GM18870 (cell line): ENCODE data around the gene PYCR2.
A peak's percentile ranks its signal among the peaks of the same experiment; 100 is the strongest.
"Not testable (repeated sequence)": the region's sequence is repeated elsewhere in the genome, so short reads cannot be mapped to it uniquely, and the experiment has no call there.

Experiments used
- ATAC-seq: cut with Tn5 transposase; IDR thresholded peaks from one replicate; pipeline ENCODE4 v1.9.1; 2021; ENCODE audit warnings: moderate library complexity; ENCODE audit not compliant: unreplicated experiment

PYCR2 gene

GRCh38 chr1:225892307-225892706 is 31.7 kb downstream of the PYCR2 start:
- ATAC-seq, result no peak

- no peak for ATAC-seq
Observed at GRCh38 chr1:225891229-225891972, 32.6 kb downstream of the PYCR2 start.

- ATAC-seq, result no peak
Observed at GRCh38 chr1:225890346-225891228, 33.5 kb downstream of the PYCR2 start.

- ATAC-seq, result no peak
Observed at GRCh38 chr1:225889743-225890142, 34.3 kb downstream of the PYCR2 start.

- ATAC-seq, result no peak
Observed at GRCh38 chr1:225888898-225889601, 35.0 kb downstream of the PYCR2 start, which contains the start of gene LEFTY1. TSS of gene LEFTY1 (minus strand) at chr1:225889146. CDS start at chr1:225889066, 80 bp downstream.

- ATAC-seq, result no peak
Observed at GRCh38 chr1:225888289-225888897, 35.7 kb downstream of the PYCR2 start.

- not testable (repeated sequence) for ATAC-seq
Observed at GRCh38 chr1:225887554-225888288, 36.3 kb downstream of the PYCR2 start.

GRCh38 chr1:225887030-225887314 is 37.1 kb downstream of the PYCR2 start:
- ATAC-seq, result no peak

GRCh38 chr1:225886159-225887029 is 37.7 kb downstream of the PYCR2 start:
- ATAC-seq, result no peak

GRCh38 chr1:225885336-225885735 is 38.7 kb downstream of the PYCR2 start:
- no peak for ATAC-seq

GRCh38 chr1:225883616-225884265 is 40.3 kb downstream of the PYCR2 start:
- no peak for ATAC-seq

GRCh38 chr1:225882694-225883615 is 41.1 kb downstream of the PYCR2 start:
- ATAC-seq, result no peak

GRCh38 chr1:225881959-225882693 is 41.9 kb downstream of the PYCR2 start, which contains the start of gene TMEM63A:
TSS of gene TMEM63A (minus strand) at chr1:225882380. CDS start at chr1:225877580, 4,800 bp downstream.
- peak; percentile 66 for ATAC-seq

GRCh38 chr1:225881081-225881958 is 42.7 kb downstream of the PYCR2 start:
- ATAC-seq, result no peak

GRCh38 chr1:225880636-225881035 is 43.4 kb downstream of the PYCR2 start:
- ATAC-seq, result no peak

GRCh38 chr1:225880222-225880588 is 43.8 kb downstream of the PYCR2 start:
- no peak for ATAC-seq
